Breast epithelium (tissue), 3 donors: ENCODE data around the gene GNL1.

Experiments
- POLR2A ChIP-seq: fragments of 450-650 bp; IDR thresholded peaks from one replicate; pipeline ENCODE4 v1.6.1; 2016; ENCODE audit warnings: antibody characterized with exemption, mild to moderate bottlenecking, moderate library complexity
- POLR2AphosphoS5 ChIP-seq, 3 donors: sonication (generic); formaldehyde crosslinking; IDR thresholded peaks; one replicate each; pipeline ENCODE4 v1.6.1; 2017; ENCODE audit warnings: antibody characterized with exemption in 3 of 3
- TF ChIP-seq, protein P1 (sequence below), 3 donors: fragments of 450-650 bp; IDR thresholded peaks; one replicate each; pipeline ENCODE4 v1.5.1; 2016 to 2017; ENCODE audit warnings: antibody characterized with exemption in 3 of 3, mild to moderate bottlenecking in 3 of 3, moderate library complexity in 3 of 3

DNA sequence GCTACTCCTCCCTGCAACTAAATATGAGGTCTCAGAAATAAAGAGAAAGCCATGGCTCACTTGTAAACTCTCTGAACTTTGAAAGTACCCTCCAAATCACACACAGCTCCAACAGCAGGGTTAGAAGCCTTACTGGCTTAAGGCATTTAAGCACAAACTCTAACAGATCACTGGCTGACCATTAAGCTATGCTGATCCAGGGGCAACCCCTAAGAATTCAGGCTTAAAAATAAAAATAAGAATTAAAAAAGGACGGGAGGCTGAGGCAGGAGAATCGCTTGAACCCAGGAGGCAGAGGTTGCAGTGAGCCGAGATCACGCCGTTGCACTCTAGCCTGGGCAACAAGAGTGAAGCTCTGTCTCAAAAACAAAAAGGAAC lies 45.1 kb downstream of the GNL1 start:
- no peak for TF ChIP-seq POLR2AphosphoS5 (IDR thresholded peaks at IDR 0.05)
- TF ChIP-seq, protein P1, sequence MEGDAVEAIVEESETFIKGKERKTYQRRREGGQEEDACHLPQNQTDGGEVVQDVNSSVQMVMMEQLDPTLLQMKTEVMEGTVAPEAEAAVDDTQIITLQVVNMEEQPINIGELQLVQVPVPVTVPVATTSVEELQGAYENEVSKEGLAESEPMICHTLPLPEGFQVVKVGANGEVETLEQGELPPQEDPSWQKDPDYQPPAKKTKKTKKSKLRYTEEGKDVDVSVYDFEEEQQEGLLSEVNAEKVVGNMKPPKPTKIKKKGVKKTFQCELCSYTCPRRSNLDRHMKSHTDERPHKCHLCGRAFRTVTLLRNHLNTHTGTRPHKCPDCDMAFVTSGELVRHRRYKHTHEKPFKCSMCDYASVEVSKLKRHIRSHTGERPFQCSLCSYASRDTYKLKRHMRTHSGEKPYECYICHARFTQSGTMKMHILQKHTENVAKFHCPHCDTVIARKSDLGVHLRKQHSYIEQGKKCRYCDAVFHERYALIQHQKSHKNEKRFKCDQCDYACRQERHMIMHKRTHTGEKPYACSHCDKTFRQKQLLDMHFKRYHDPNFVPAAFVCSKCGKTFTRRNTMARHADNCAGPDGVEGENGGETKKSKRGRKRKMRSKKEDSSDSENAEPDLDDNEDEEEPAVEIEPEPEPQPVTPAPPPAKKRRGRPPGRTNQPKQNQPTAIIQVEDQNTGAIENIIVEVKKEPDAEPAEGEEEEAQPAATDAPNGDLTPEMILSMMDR (IDR thresholded peaks at IDR 0.05) = no peak
- no peak for TF ChIP-seq POLR2A
